ENCODE data around the gene CDH13.

- TF ChIP-seq CTCF (IDR thresholded peaks at IDR 0.05), result no peak
- TF ChIP-seq POLR2A (IDR thresholded peaks at IDR 0.05), result no peak
Measured at GRCh38 chr16:83070416-83071209, 443.8 kb downstream of the CDH13 start.

Measured in thyroid gland (tissue), 4 donors.